ENCODE measurements around the gene SLC18A3.

The SLC18A3 gene

GRCh38 chr10:49651039-49651835 is 41.1 kb downstream of the SLC18A3 start:
- no peak for DNase-seq (ENCODE audit: low spot score)

- no peak for DNase-seq (ENCODE audit: low spot score)
Observed at GRCh38 chr10:49651917-49652316, 41.8 kb downstream of the SLC18A3 start.

DNA sequence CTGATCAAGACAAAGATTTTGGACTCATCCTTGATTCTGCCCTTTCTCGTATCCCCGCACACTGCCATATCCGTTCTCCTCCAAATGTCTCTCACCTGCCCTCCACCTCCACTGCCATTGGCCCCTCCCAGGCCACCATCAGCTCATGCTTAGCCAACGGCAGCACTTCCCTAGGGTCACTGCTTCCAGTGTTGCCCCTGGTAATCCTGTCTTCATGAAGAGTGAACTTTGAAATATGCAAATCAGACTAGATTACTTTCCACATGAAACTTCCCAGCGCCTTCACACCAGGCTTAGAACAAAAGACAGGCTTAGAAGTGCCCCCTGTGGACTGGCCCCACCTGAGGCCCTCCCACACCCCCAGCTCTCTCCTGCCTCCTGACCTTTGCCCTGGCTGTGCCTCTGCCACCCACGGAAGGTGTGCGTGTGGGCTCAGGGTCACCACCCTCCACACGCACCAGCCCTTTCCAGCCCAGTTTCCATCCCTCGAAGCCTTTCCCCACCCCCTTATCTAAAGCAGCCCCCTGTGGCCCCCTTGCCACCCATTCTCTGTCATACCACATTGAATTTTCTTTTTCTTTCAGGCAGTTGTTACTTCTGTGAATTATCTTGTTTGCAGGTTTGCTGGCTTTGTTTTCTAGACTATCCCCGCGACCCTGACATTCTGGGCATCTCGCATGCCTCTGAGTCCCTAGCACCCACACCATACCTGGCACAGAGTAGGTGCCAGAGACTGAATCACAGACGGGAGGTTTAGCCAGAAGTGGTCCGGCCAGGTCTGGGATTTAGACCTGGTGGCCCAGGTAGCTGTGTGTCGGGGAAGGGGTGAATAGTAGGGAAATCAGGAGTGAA is 42.5 kb downstream of the SLC18A3 start:
- no peak for DNase-seq (ENCODE audit: low spot score)

DNA sequence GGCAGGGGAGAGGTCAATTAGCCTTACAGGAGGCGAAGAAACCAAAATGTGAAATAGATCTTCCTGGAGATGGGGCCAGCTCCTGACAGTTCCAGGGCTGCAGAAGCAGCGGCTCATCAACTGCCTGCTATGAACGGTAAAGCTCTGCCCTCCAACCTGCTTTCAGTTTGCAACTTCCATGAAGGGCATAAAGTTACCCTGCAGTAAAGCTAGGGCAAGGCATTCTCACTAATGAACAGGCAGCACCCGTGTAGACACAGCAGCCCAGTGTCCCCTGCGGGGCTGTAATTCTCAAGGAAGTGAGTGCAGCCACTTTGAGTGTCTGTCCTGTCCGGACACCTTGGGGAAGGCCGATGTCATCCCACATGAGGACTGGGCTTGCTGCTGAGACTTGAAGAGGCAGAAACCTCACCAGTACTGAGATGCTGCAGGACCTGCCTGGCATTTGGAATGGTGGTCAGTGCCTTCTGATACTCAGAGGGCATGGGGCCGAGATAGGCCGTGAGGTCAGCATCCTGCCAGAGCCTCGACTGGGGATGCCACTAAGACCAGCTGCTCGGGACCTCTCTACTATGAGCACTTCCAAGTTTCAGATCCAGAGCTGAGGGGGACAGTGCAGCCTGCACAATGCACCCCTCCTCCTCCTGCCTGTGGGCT is 43.3 kb downstream of the SLC18A3 start:
- no peak for DNase-seq (ENCODE audit: low spot score)

GRCh38 chr10:49654036-49654693 is 44.1 kb downstream of the SLC18A3 start:
- no peak for DNase-seq (ENCODE audit: low spot score)

- DNase-seq (ENCODE audit: low spot score): no peak
Observed at GRCh38 chr10:49655099-49655498, 45.0 kb downstream of the SLC18A3 start.

DNA sequence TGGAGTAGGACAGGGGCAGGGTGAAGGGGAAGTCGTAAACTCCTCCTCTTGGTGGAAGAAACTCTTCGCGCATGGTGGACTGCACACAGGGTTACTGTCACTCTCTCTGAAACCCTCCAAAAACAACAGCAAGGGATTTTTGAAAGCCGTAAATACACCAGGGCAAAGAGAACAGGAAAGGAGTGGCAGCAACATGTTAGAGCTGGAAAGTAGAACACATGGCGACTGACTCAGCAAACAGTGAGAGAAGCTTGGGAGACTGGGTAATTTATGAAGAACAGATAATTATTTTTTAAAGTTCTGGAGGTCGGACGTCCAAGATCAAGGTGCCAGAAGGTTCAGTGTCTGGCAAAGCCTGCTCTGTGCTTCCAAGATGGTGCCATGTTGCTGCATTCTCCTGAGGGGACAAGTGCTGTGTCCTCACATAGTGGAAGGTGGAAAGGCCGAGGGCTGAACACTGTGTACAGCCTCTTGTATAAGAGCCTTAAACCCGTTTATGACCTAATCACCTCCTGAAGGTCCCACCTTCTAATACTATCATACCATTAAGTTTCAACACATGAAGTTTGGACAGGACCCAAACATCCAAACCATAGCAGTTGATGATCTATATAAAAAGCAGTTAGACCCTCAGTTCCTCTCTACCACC is 46.9 kb downstream of the SLC18A3 start:
- DNase-seq (ENCODE audit: low spot score): no peak

- no peak for DNase-seq (ENCODE audit: low spot score)
Observed at GRCh38 chr10:49657606-49658005, 47.5 kb downstream of the SLC18A3 start.

DNA sequence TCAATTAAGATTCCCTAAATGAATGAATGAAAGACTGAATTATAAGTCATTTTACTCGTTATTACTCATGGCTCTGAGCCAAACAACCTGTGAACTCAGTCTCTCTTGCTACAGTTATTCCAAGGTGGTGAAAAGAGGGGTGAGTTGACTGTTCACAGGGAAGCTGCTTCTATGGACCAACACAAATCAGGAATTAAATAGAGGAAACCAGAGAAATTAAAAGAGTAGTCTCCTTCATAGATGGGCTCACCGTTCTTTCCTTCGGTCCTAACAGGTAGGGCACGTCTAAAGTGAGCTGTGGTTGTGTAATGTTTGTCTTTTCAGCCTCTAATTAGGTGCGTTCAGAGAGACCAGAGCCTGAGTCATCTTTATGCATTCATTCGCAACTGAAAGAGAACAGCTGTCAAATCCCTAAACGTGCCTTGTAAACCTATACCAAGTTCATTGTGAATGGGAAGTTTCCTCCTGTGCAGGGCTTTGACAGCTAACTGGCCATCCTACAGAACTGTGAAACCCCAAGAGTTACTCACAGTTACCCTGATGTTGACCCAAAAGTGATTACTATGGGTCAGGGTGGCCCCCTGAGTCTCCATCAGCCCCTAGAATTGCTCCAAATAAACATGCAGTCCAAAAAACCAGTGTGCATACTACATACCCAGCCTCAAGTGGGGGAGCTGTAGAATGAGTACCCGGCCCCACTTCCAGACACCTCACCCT is 51.2 kb downstream of the SLC18A3 start:
- DNase-seq (ENCODE audit: low spot score): no peak
